GM12878 (cell line): Measurements from ENCODE around the gene PI4KA. TPM values are rescaled to one million over a fixed set of nuclear protein-coding genes. Genes with fewer than 3 reads are reported as not detected.

ENCODE experiments used
- BHLHE40 ChIP-seq, 2 experiments: fragments of 450-650 bp in 1 of 2; IDR thresholded peaks; 2 replicates each; pipeline ENCODE4 v1.6.1; 2011 to 2017; ENCODE audit warnings: low read depth in 2 of 2, borderline replicate concordance in 1 of 2, improper control_type of control experiment in 1 of 2, low read length in 1 of 2, mild to moderate bottlenecking in 1 of 2
- CTCF ChIP-seq, 3 experiments: IDR thresholded peaks in 2 of 3; conservative IDR thresholded peaks in 1 of 3; 2 replicates each; pipeline ENCODE4 v1.5.1; 2011; ENCODE audit warnings: low read depth in 3 of 3, low read length in 3 of 3, mild to moderate bottlenecking in 3 of 3, control low read depth in 2 of 3, moderate library complexity in 2 of 3, inconsistent platforms in 1 of 3, mixed read lengths in 1 of 3; ENCODE audit not compliant: control insufficient read depth in 2 of 3, insufficient read depth in 1 of 3; ENCODE audit errors: extremely low read depth in 1 of 3
- IKZF1 ChIP-seq: fragments of 450-650 bp; conservative IDR thresholded peaks from 2 replicates; pipeline ENCODE4 v1.6.1; 2017; ENCODE audit warnings: antibody characterized with exemption, mild to moderate bottlenecking
- NRF1 ChIP-seq: conservative IDR thresholded peaks from 2 replicates; pipeline ENCODE4 v1.6.1; 2011; ENCODE audit warnings: mild to moderate bottlenecking, low read depth, low read length, improper control_type of control experiment
- POLR2A ChIP-seq: IDR thresholded peaks from 2 replicates; pipeline ENCODE4 v1.6.1; 2011; ENCODE audit warnings: low read depth, mild to moderate bottlenecking, low read length
- RELB ChIP-seq: fragments of 450-650 bp; IDR thresholded peaks from 2 replicates; pipeline ENCODE4 v1.6.1; 2017; ENCODE audit warnings: low read depth, mild to moderate bottlenecking, moderate library complexity
- polyA plus RNA-seq, 11 experiments: library from polyadenylated mRNA; depleted of rRNA in 4 of 11; unstranded in 6 of 11; stranded (reverse) in 5 of 11; fragments of >200 nt; fragmentation: Nextera tagmentation in 4 of 11; fragmentation: Illumina TruSeq in 1 of 11; extraction: Ambion mirVana in 4 of 11; extraction: Trizol in 1 of 11; gene quantifications; 1 replicate in 1 of 11; 2 replicates in 10 of 11; pipeline versions ENCODE4 v1.2.1 to v1.2.3, GENCODE V29; 2011 to 2016; ENCODE audit warnings: inconsistent platforms in 2 of 11, missing spikeins in 2 of 11, low read depth in 1 of 11
- total RNA-seq, 4 experiments: library from RNA; depleted of rRNA in 3 of 4; stranded (reverse); fragments of >200 nt in 3 of 4; fragmentation: Illumina TruSeq in 1 of 4; extraction: Trizol in 1 of 4; gene quantifications; 2 replicates each; pipeline versions ENCODE4 v1.2.1 to v1.2.3, GENCODE V29; 2013 to 2021
- TF ChIP-seq, protein P1 (sequence below): fragments of 450-650 bp; IDR thresholded peaks from 2 replicates; pipeline ENCODE4 v1.6.1; 2014; ENCODE audit warnings: mild to moderate bottlenecking
- TF ChIP-seq, protein P2 (sequence below): IDR thresholded peaks from 2 replicates; pipeline ENCODE4 v1.6.1; 2011; ENCODE audit warnings: low read depth, mild to moderate bottlenecking, low read length, moderate library complexity, borderline replicate concordance; ENCODE audit errors: extremely low read depth

PI4KA gene
- total and polyA plus RNA-seq, 10 of the 15 experiments (the other 5 are each of a cell fraction or from before 2014, with no cell fraction given): 4.2 to 78.4 (median 42.1) TPM

- TF ChIP-seq RELB (no peak), CTCF (IDR thresholded peaks at IDR 0.05 in 2 of 3, conservative IDR thresholded peaks at IDR 0.05 in 1 of 3; ENCODE audit: control insufficient read depth in 2 of 3, extremely low read depth in 1 of 3, insufficient read depth in 1 of 3, low read depth in 3 of 3, low read length in 3 of 3) (peak; percentile 59 to 81 (median 66)), IKZF1 (no peak), NRF1 (no peak), POLR2A (no peak), BHLHE40 (IDR thresholded peaks at IDR 0.05; ENCODE audit: borderline replicate concordance in 1 of 2, low read depth in 2 of 2, low read length in 1 of 2) (no peak)
- TF ChIP-seq, protein P1, sequence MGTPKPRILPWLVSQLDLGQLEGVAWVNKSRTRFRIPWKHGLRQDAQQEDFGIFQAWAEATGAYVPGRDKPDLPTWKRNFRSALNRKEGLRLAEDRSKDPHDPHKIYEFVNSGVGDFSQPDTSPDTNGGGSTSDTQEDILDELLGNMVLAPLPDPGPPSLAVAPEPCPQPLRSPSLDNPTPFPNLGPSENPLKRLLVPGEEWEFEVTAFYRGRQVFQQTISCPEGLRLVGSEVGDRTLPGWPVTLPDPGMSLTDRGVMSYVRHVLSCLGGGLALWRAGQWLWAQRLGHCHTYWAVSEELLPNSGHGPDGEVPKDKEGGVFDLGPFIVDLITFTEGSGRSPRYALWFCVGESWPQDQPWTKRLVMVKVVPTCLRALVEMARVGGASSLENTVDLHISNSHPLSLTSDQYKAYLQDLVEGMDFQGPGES: no peak
- TF ChIP-seq, protein P2, sequence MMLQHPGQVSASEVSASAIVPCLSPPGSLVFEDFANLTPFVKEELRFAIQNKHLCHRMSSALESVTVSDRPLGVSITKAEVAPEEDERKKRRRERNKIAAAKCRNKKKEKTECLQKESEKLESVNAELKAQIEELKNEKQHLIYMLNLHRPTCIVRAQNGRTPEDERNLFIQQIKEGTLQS: no peak
Measured at GRCh38 chr22:20741634-20742581, 116.7 kb downstream of the PI4KA start (continued).
